Measurements from ENCODE around the gene AGMAT.

- TF ChIP-seq CTCF (IDR thresholded peaks at IDR 0.05; ENCODE audit: low read depth, low read length) = no peak
- no peak for TF ChIP-seq POLR2A (IDR thresholded peaks at IDR 0.05; ENCODE audit: extremely low read depth, insufficient read length)
- TF ChIP-seq MYC (IDR thresholded peaks at IDR 0.05; ENCODE audit: low read depth, low read length) = no peak
- no peak for TF ChIP-seq MAX (IDR thresholded peaks at IDR 0.05; ENCODE audit: low read depth, low read length)
Measured at GRCh38 chr1:15557594-15557993, 27.3 kb downstream of the AGMAT start.

Data from NB4 (cell line).